Measurements from ENCODE around the gene CASZ1. TPM values are rescaled to one million over a fixed set of nuclear protein-coding genes. Genes with fewer than 3 reads are reported as not detected.

CASZ1 gene
- total and polyA plus RNA-seq, 2 donors (not counting 3 experiments of a cell fraction or from before 2014, with no cell fraction given), result 1.5 to 5.2 TPM

DNA sequence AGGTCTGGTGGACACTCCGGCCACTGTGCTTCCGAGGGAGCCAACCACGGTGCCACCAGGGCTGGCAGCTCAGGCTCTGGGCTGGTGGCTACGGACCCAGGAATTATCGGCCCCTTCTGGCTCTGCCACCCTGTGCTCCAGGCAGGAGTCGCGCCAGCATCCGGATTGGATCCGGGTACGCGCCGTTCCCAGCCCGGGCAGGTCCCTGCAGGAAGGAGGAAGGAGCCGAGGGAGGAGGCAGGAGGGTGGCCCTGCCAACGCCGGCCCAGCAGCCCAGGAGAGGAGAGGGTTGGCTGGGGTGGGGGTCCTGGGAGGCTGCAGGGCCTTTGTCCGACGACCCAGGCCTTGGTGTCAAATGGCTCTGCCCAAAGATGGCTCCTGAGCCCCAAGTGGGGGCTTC is 160.5 kb downstream of the CASZ1 start:
- H3K4me2 ChIP-seq (ENCODE audit: insufficient read depth, low read length), result no peak overlapping the region
- H3K9me3 ChIP-seq (replicated peaks; ENCODE audit: control insufficient read depth, insufficient read depth, low read length), result no peaks in the 10 kb centered on the region
- no peak overlapping the region for H3K9ac ChIP-seq (replicated peaks; ENCODE audit: extremely low read depth, insufficient read depth, low read length)
- no peak for TF ChIP-seq FOS (IDR thresholded peaks at IDR 0.05; ENCODE audit: borderline replicate concordance, insufficient read depth, low read length)
- no peak for TF ChIP-seq POLR2AphosphoS5 (IDR thresholded peaks at IDR 0.05; ENCODE audit: insufficient read depth, low read depth, low read length)
- no peak for TF ChIP-seq MYC (IDR thresholded peaks at IDR 0.05; ENCODE audit: low read depth, low read length)
- TF ChIP-seq GATA2 (IDR thresholded peaks at IDR 0.05; ENCODE audit: insufficient read depth, insufficient read length, low read depth, low read length), result no peak
- TF ChIP-seq POLR2A (IDR thresholded peaks at IDR 0.05; ENCODE audit: low read depth, low read length), result no peak
- TF ChIP-seq JUN (IDR thresholded peaks at IDR 0.05; ENCODE audit: borderline replicate concordance, insufficient read depth, insufficient read length, low read depth), result no peak
- TF ChIP-seq, protein P1, sequence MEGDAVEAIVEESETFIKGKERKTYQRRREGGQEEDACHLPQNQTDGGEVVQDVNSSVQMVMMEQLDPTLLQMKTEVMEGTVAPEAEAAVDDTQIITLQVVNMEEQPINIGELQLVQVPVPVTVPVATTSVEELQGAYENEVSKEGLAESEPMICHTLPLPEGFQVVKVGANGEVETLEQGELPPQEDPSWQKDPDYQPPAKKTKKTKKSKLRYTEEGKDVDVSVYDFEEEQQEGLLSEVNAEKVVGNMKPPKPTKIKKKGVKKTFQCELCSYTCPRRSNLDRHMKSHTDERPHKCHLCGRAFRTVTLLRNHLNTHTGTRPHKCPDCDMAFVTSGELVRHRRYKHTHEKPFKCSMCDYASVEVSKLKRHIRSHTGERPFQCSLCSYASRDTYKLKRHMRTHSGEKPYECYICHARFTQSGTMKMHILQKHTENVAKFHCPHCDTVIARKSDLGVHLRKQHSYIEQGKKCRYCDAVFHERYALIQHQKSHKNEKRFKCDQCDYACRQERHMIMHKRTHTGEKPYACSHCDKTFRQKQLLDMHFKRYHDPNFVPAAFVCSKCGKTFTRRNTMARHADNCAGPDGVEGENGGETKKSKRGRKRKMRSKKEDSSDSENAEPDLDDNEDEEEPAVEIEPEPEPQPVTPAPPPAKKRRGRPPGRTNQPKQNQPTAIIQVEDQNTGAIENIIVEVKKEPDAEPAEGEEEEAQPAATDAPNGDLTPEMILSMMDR (IDR thresholded peaks at IDR 0.05; ENCODE audit: extremely low read depth in 1 of 2, insufficient read depth in 1 of 2, low read depth in 1 of 2, low read length in 2 of 2), result no peak
- TF ChIP-seq, protein P2, sequence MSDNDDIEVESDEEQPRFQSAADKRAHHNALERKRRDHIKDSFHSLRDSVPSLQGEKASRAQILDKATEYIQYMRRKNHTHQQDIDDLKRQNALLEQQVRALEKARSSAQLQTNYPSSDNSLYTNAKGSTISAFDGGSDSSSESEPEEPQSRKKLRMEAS (IDR thresholded peaks at IDR 0.05; ENCODE audit: insufficient read depth, insufficient read length), result no peak
- no peak for TF ChIP-seq EZH2 (IDR thresholded peaks at IDR 0.05; ENCODE audit: borderline replicate concordance, low read depth, low read length, severe bottlenecking)
- dilution Hi-C loops (cut with MboI; ENCODE audit: extremely low pct_ligation_motif_present, low sequenced_read_pairs) (no loop called here), intact Hi-C loops (cut with micrococcal nuclease) (loop anchor here (5.0 to 10.0 kb wide), 2 partner anchors 124 to 229 kb away; no protein-coding TSS in a partner anchor)
- H4K20me1 ChIP-seq (replicated peaks; ENCODE audit: control insufficient read depth, extremely low read depth, insufficient read depth, low read length), result no peaks in the 10 kb centered on the region
- H3K36me3 ChIP-seq (ENCODE audit: control insufficient read depth in 2 of 2, extremely low read depth in 1 of 2, insufficient read depth in 2 of 2, low read length in 2 of 2), result no peaks in the 10 kb centered on the region
- H3K4me1 ChIP-seq (ENCODE audit: control insufficient read depth, extremely low read depth, insufficient read depth, low read length), result peaks cover 7% of the 10 kb centered on the region
- H3K27me3 ChIP-seq (ENCODE audit: control insufficient read depth in 2 of 2, insufficient read depth in 2 of 2, low read length in 2 of 2), result peaks cover 0 to 9% of the 10 kb centered on the region in 2 experiments
- no peaks in the 10 kb centered on the region for H3K9me1 ChIP-seq (replicated peaks; ENCODE audit: control insufficient read depth, extremely low read depth, insufficient read depth, low read length)
- DNase-seq (ENCODE audit: low read depth, low spot score) (no peak), FAIRE-seq (no peak)
- ChIA-PET CTCF (interaction anchor here (0.7 kb wide), 1 partner anchor 103 kb away, joined by 3 read pairs; no protein-coding TSS in a partner anchor), POLR2A (no interaction called here)
- no peak overlapping the region for H2AFZ ChIP-seq (ENCODE audit: low read depth, low read length)
- H3K79me2 ChIP-seq (ENCODE audit: control insufficient read depth, insufficient read depth, low read length), result no peaks in the 10 kb centered on the region
- BruUV-seq (replicated peaks), result no TSS peak
- no peak overlapping the region for H3K27ac ChIP-seq (ENCODE audit: insufficient read depth, low read depth, low read length)
- no peak overlapping the region for H3K4me3 ChIP-seq (replicated peaks in 1 of 3; ENCODE audit: insufficient read depth in 1 of 3, low read depth in 1 of 3, low read length in 3 of 3)
